ENCODE measurements around the gene ARHGAP18. TPM values are rescaled to one million over a fixed set of nuclear protein-coding genes. Genes with fewer than 3 reads are reported as not detected.

Gene ARHGAP18
- total and polyA plus RNA-seq, 10 of the 15 experiments (the other 5 are each of a cell fraction or from before 2014, with no cell fraction given) = 18.2 to 52.2 (median 31.7) TPM

GRCh38 chr6:129736105-129736504, 26.1 kb upstream of the ARHGAP18 start (continued):
- TF ChIP-seq NR2C2 (IDR thresholded peaks at IDR 0.05; ENCODE audit: borderline replicate concordance, control insufficient read depth, insufficient read length, low read depth) = no peak
- TF ChIP-seq, protein P1, sequence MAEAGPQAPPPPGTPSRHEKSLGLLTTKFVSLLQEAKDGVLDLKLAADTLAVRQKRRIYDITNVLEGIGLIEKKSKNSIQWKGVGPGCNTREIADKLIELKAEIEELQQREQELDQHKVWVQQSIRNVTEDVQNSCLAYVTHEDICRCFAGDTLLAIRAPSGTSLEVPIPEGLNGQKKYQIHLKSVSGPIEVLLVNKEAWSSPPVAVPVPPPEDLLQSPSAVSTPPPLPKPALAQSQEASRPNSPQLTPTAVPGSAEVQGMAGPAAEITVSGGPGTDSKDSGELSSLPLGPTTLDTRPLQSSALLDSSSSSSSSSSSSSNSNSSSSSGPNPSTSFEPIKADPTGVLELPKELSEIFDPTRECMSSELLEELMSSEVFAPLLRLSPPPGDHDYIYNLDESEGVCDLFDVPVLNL (IDR thresholded peaks at IDR 0.05; ENCODE audit: low read depth, low read length) = no peak

DNA sequence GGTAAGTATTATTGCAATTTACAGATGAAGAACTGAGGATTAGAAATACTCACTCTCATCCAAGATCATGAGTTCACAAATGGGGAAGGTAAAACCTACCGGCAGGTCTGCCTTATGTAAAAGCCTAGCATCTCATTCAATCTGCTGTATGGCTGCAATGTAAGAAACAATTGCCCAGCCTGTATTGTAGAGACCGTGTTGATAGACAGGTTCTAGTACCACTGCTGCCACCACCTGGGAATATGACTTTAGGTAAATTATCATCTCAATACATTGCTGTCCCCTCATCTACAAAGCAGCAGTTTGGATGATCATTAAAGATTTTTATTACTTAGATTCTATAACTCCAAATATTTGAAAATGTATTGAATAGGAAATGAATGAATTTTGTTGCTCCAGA, 23.3 kb upstream of the ARHGAP18 start:
- in situ Hi-C loops (cut with MboI) (no loop called here), intact Hi-C loops (cut with micrococcal nuclease; ENCODE audit: unreplicated experiment) (no loop called here)
- DNase-seq (ENCODE audit: low read depth, low spot score) = no peak
- no peaks in the 10 kb centered on the region for H3K4me1 ChIP-seq (ENCODE audit: control insufficient read depth, insufficient read depth, low read length)
- ATAC-seq = peak; percentile 71
- H3K4me2 ChIP-seq (ENCODE audit: control insufficient read depth, insufficient read depth) = no peak overlapping the region
- H3K4me3 ChIP-seq = no peak overlapping the region
- no peaks in the 10 kb centered on the region for H4K20me1 ChIP-seq (ENCODE audit: control insufficient read depth, insufficient read depth)
- TF ChIP-seq, protein P2, sequence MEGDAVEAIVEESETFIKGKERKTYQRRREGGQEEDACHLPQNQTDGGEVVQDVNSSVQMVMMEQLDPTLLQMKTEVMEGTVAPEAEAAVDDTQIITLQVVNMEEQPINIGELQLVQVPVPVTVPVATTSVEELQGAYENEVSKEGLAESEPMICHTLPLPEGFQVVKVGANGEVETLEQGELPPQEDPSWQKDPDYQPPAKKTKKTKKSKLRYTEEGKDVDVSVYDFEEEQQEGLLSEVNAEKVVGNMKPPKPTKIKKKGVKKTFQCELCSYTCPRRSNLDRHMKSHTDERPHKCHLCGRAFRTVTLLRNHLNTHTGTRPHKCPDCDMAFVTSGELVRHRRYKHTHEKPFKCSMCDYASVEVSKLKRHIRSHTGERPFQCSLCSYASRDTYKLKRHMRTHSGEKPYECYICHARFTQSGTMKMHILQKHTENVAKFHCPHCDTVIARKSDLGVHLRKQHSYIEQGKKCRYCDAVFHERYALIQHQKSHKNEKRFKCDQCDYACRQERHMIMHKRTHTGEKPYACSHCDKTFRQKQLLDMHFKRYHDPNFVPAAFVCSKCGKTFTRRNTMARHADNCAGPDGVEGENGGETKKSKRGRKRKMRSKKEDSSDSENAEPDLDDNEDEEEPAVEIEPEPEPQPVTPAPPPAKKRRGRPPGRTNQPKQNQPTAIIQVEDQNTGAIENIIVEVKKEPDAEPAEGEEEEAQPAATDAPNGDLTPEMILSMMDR (IDR thresholded peaks at IDR 0.05 in 2 of 3, conservative IDR thresholded peaks at IDR 0.05 in 1 of 3; ENCODE audit: control insufficient read depth in 2 of 3, extremely low read depth in 1 of 3, insufficient read depth in 1 of 3, low read depth in 3 of 3, low read length in 3 of 3) = peak in 2 of 3 experiments; percentile 8 to 35; a peak in 1 of 6 replicates
- peak; percentile 49 for TF ChIP-seq RAD21 (IDR thresholded peaks at IDR 0.05; ENCODE audit: insufficient read depth, low read depth, low read length)
- peak; percentile 73 for TF ChIP-seq PKNOX1 (IDR thresholded peaks at IDR 0.05)
- TF ChIP-seq, protein P3, sequence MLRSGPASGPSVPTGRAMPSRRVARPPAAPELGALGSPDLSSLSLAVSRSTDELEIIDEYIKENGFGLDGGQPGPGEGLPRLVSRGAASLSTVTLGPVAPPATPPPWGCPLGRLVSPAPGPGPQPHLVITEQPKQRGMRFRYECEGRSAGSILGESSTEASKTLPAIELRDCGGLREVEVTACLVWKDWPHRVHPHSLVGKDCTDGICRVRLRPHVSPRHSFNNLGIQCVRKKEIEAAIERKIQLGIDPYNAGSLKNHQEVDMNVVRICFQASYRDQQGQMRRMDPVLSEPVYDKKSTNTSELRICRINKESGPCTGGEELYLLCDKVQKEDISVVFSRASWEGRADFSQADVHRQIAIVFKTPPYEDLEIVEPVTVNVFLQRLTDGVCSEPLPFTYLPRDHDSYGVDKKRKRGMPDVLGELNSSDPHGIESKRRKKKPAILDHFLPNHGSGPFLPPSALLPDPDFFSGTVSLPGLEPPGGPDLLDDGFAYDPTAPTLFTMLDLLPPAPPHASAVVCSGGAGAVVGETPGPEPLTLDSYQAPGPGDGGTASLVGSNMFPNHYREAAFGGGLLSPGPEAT (IDR thresholded peaks at IDR 0.05; ENCODE audit: low read depth) = no peak
- TF ChIP-seq NR2C1 (IDR thresholded peaks at IDR 0.05) = no peak
- no peak for TF ChIP-seq ZNF207 (IDR thresholded peaks at IDR 0.05; ENCODE audit: borderline replicate concordance)
- no TSS peak for BruUV-seq (replicated peaks)
- no peak overlapping the region for H3K27ac ChIP-seq (ENCODE audit: control insufficient read depth, insufficient read depth)
- no peak overlapping the region for H3K9ac ChIP-seq (ENCODE audit: control insufficient read depth, insufficient read depth, low read length)
- FAIRE-seq = peak; percentile 13
- ChIA-PET SMC1A (ENCODE audit: uncharacterized antibody, unreplicated experiment) (interaction anchor here (0.8 to 11.3 kb wide), 10 partner anchors 9 to 243 kb away, joined by 3 to 407 read pairs (median 24); partner anchors contain the start of gene ARHGAP18), CTCF (interaction anchor here (1.0 to 11.3 kb wide), 9 partner anchors 10 to 574 kb away, joined by 3 to 411 read pairs (median 6); partner anchors contain the start of gene ARHGAP18), POLR2A (interaction anchor here (1.0 kb wide), 1 partner anchor 12 kb away, joined by 3 read pairs; no protein-coding TSS in a partner anchor), RAD21 (ENCODE audit: unreplicated experiment) (interaction anchor here (1.6 to 10.9 kb wide), 5 partner anchors 11 to 243 kb away, joined by 5 to 268 read pairs (median 45); no protein-coding TSS in a partner anchor)
- H3K9me3 ChIP-seq (replicated peaks; ENCODE audit: control insufficient read depth, insufficient read depth, low read length) = no peaks in the 10 kb centered on the region
- no peaks in the 10 kb centered on the region for H3K79me2 ChIP-seq (ENCODE audit: control insufficient read depth, insufficient read depth, low read length)
- 30% methylated on average over 2 of the region's 2 CpGs for WGBS (ENCODE audit: insufficient coverage, insufficient replicate concordance, low lambda C conversion rate, missing lambda C conversion rate)
- H3K36me3 ChIP-seq (ENCODE audit: control insufficient read depth in 2 of 2, insufficient read depth in 2 of 2, low read length in 1 of 2) = no peaks in the 10 kb centered on the region
- no peaks in the 10 kb centered on the region for H3K27me3 ChIP-seq (replicated peaks in 1 of 2; ENCODE audit: control insufficient read depth in 2 of 2, insufficient read depth in 2 of 2, low read length in 1 of 2)
- H2AFZ ChIP-seq (ENCODE audit: control insufficient read depth, low read depth, low read length) = no peak overlapping the region; the same call in 1 of the 2 replicates

All from GM12878 (cell line).